DOHH2 (cell line): ENCODE results near the gene ARID4B.

Source experiments
- CTCF ChIP-seq: fragments of 200-600 bp; sonication (generic); IDR thresholded peaks from one replicate; pipeline ENCODE4 v1.5.1; 2014; ENCODE audit warnings: antibody characterized with exemption, mild to moderate bottlenecking, low read depth, low read length; ENCODE audit not compliant: poor library complexity, severe bottlenecking
- EZH2phosphoT487 ChIP-seq: fragments of 200-600 bp; sonication (generic); IDR thresholded peaks from 2 replicates; pipeline ENCODE4 v1.6.1; 2017; ENCODE audit warnings: borderline replicate concordance, mild to moderate bottlenecking, antibody characterized with exemption, low read length, moderate library complexity, mixed read lengths

- TF ChIP-seq CTCF, result no peak
- TF ChIP-seq EZH2phosphoT487, result no peak
These were observed 196.0 kb downstream of the ARID4B start for GRCh38 chr1:235131961-235132360.
